ENCODE measurements around the gene SURF2.

SURF2 gene

DNA sequence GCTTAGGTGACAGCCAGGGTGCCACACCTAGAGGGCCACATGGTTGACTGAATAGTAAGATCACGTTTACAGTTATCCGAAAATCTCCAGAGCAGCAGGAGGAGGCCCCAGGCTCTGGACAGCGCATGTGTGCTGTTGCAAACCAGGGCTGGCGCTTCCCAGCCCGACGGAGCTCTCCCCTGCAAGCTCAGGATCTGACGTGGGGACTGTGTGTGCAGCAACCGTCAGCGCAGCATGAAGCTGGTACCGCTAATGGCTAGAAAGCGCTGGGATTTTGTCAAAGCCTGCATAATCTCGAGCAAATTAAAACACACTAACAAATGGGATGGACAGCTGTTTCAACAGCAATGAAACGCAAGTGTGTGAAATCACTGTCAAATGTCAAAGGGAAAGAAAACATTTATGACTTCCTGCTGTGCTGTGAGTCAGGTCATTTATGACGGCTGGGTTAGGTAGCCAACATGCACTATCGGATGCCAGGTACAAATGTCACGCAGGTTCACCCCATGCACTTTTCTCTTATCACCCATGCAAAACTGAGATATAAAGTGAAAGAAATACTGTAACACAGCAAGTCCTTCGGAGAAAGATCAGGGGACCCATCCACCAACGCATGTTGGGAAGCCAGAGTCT, 12.0 kb downstream of the SURF2 start:
- no peak for DNase-seq (ENCODE audit: low spot score)
- in situ Hi-C loops (cut with MboI; ENCODE audit: low sequenced_read_pairs, unreplicated experiment), result no loop called here
- no peak for TF ChIP-seq CTCF (IDR thresholded peaks at IDR 0.05; ENCODE audit: borderline replicate concordance, control extremely low read depth, extremely low read depth, insufficient read depth, missing control alignments)

- DNase-seq (ENCODE audit: low spot score), result no peak
- in situ Hi-C loops (cut with MboI; ENCODE audit: low sequenced_read_pairs, unreplicated experiment), result no loop called here
- no peak for TF ChIP-seq CTCF (IDR thresholded peaks at IDR 0.05; ENCODE audit: borderline replicate concordance, control extremely low read depth, extremely low read depth, insufficient read depth, missing control alignments)
Measured at GRCh38 chr9:133369422-133369821, 13.1 kb downstream of the SURF2 start.

DNA sequence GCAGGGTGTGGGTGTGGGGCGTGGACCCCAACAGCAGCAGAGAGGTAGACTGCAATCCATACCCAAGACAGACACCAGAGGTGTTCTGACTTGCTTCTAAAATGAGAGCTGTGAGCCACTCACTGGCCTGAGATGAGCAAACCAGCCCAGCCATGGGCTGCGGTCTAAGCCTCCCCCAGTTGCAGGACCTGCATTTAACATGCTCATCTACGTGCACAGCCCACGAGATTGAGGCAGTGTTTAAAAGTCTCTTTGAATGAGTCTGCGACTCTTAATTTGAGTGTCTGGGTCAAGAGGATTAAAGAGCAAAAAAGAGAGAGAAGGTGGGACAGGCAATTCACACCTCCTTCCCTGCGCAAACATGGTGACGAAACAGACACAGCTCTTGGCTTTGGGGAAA, 13.6 kb downstream of the SURF2 start:
- in situ Hi-C loops (cut with MboI; ENCODE audit: low sequenced_read_pairs, unreplicated experiment), result no loop called here
- TF ChIP-seq CTCF (IDR thresholded peaks at IDR 0.05; ENCODE audit: borderline replicate concordance, control extremely low read depth, extremely low read depth, insufficient read depth, missing control alignments), result no peak
- DNase-seq (ENCODE audit: low spot score), result no peak

DNA sequence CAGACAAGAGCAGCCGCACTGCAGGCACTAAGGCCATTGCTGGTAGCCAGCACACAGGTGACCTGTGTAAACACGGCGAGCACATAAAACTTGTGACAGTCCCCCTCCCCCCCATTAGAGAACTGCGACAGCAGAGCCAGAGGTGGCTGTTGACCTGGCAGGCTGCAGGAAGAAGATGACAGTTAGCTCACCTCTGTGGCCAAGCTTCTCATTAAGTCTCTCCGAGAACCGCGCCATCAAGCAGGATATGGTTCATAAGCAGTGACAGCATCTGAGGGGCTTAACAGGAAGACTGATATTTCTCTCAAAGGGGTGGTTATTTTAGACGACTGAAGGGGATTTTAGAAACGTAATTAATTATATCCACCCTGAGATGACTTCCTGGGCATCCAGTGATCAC, 14.3 kb downstream of the SURF2 start:
- no peak for TF ChIP-seq CTCF (IDR thresholded peaks at IDR 0.05; ENCODE audit: borderline replicate concordance, control extremely low read depth, extremely low read depth, insufficient read depth, missing control alignments)
- in situ Hi-C loops (cut with MboI; ENCODE audit: low sequenced_read_pairs, unreplicated experiment), result no loop called here

GRCh38 chr9:133371261-133371711, 14.9 kb downstream of the SURF2 start:
- in situ Hi-C loops (cut with MboI; ENCODE audit: low sequenced_read_pairs, unreplicated experiment), result no loop called here

More for the DNA sequence above, 14.3 kb downstream of the SURF2 start:
- DNase-seq (ENCODE audit: low spot score), result no peak

GRCh38 chr9:133372144-133372543, 15.8 kb downstream of the SURF2 start:
- in situ Hi-C loops (cut with MboI; ENCODE audit: low sequenced_read_pairs, unreplicated experiment), result no loop called here
- TF ChIP-seq CTCF (IDR thresholded peaks at IDR 0.05; ENCODE audit: borderline replicate concordance, control extremely low read depth, extremely low read depth, insufficient read depth, missing control alignments), result no peak
- DNase-seq (ENCODE audit: low spot score), result no peak

More at GRCh38 chr9:133371261-133371711, 14.9 kb downstream of the SURF2 start:
- no peak for DNase-seq (ENCODE audit: low spot score)
- no peak for TF ChIP-seq CTCF (IDR thresholded peaks at IDR 0.05; ENCODE audit: borderline replicate concordance, control extremely low read depth, extremely low read depth, insufficient read depth, missing control alignments)

Data from GM13976 (cell line).